HG03342 (cell line): Measurements from ENCODE around the gene OSCP1.
A peak's percentile ranks its signal among the peaks of the same experiment; 100 is the strongest.

Experiments
- ATAC-seq: cut with Tn5 transposase; IDR thresholded peaks from one replicate; pipeline ENCODE4 v1.9.1; 2021; ENCODE audit warnings: mild to moderate bottlenecking, moderate library complexity; ENCODE audit not compliant: unreplicated experiment

Gene OSCP1

DNA sequence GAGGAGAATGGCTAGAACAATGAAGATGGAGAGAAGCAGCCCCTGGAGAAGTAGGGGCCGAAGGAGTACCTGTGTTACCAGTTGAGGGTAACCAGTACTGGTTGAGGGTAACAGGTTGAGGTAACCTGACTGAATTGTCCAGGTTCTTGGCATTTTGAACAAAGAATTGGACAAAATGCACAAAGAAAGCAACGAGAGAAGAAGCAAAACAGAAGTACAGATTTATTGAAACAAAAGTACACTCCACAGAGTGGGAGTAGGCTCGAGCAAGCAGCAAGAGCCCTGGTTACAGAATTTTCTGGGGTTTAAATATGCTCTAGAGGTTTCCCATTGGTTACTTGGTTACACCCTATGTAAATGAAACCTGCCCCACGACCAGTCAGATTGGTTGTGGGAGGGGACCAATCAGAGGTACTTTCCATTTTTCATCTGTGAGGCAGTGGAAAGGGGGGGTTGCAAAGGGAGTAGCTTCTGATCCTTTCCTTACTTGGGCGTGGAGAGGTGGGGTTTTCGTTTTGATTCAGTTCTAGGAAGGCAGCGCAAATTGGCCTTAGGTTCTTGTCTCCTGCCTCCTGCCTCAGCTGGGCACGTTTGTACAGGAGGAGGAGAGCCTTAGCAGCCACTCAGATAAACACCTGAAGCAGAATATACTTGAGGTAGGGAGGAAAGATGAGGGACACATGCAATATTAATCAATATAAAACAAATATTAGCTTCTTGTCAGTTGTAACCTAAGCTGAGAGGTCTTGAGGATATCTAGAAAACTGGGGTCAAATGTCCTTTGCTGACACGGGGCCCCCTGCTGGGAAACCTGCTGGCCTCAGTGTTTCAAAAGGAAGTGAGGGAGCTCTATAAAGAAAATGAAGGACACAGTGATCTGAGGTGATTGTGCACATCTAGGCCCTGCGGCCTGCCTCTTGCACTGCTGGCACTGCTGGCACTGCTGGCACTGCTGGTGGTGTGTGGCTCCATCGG is 38.3 kb downstream of the OSCP1 start:
- ATAC-seq, result no peak

DNA sequence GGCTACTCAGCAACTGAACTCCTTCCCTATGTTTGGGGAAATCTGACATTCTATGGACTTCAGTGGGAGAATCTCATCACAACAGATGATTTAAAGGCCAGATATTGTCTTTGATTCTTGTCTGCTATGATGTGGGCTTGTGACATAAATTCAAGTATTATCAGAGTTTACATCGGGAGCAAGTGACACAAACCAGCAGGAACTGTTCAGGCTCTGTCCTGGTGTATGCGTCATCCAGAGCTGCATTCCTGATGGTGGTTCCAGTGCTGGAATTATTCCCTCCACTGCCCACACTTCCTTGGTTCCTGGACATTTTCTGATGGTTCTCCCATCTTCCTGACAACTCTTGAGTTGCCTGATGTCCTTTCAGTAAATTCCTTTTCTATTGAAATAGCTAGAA is 41.8 kb downstream of the OSCP1 start:
- no peak for ATAC-seq

DNA sequence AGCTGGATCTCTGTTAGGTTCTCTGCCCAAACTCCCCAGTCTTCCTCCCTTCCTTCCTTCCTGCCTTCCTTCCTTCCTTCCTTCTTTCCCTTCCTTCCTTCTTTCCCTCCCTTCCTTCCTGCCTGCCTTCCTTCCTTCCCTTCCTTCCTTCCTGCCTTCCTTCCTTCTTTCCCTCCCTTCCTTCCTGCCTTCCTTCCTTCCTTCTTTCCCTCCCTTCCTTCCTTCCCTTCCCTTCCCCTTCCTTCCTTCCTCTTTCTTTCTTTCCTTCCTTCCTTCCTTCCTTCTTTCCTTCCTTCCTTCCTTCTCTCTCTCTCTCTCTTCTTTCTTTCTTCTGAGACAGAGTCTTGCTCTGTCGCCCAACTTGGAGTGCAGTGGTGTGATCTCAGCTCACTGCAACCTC is 43.8 kb downstream of the OSCP1 start:
- ATAC-seq, result no peak

DNA sequence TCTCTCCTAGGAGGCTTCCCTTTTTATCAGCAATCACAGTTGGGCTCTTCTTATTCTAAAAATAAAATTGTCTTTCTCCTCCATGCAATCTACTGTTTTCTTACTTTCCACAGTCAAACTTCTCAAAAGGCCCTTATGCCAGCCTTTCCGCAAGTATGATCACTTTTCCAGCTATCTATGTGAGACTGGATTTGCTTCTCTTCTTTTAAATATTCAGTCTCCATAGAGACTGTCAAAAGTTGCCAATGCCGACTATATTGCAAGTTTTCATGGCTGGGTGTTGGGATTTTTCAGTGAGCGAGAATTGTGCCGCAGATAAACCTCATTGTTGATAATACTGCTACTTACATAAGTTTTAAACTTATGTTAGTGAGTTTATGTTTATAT is 47.8 kb downstream of the OSCP1 start:
- ATAC-seq, result no peak

DNA sequence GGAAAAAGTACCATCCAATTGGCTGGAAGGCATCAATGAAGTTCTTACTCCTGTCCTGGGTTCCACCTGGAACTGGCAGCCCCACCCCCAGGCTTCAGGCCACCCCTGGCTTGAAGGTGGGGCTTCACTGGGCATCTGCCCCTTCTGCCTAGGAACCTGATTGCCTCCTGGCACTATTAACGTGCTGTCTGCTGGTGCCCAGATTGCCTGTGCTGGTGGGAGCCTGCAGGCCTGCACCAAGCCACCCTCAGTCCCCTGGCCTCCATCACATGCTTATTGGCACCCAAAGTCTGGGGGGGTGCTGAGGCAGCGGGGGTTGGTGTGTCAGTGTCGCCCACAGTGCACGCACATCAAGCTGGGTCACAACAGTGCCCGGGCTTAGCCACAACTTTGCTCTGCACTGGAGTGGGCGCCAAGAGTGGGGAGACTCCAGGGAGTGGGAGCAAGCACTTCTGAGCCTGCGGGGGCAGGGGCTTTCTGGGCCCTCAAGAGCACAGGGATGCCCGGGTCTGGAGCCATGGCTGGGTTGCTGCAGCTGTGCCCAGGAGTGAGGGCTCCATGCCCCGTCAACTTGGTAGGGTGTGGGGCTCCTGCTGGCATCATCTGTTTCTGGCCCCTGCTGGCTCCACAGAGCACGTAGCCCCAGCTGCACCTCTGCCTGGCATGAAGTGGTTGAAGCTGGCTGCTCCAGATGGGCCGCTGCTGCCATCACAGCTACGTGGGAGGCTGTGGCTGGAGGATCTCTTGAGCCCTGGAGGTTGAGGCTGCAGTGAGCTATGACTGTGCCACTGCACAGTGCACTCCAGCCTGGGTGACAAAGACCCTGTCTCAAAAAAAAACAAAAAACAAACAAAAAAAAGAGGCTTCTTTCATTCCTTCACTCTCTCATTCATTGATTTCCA is 48.4 kb downstream of the OSCP1 start:
- ATAC-seq, result no peak

DNA sequence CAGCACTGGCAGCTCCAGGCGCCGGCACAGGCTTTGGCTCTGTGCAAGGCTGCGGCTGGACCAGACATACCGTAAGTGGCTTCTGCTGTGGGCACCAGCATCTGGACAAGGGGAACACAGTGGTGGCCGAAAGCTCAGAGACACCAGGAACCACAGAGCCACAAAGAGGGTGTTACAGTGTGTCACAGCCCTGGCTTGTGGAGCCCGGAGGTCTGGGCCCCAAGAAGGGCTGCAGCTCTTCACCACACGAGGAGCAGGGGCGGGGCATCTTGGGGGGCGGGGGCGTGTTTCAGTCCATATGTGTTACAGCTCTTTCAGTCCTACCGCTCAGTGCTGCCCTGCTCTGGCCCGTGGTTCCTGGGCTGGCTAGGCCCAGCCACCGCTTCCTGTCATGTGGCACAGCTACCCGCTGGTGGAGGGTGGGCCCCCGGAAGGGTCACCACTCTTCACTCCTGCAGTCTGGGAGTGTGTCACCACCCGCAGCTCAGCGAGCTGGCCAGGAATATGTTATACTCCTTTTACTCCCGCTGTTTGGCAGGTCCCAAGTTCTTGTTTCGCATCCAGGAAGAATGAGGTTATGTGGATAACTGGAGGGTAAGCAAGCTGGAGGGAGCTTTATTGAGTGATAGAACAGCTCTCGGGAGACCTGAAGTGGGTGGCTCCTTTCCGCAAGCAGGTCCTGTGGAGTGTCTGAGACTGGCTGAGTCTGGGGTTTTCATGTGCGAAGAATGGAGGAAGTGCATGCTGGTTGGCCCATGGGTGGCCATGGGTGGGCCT is 49.2 kb downstream of the OSCP1 start:
- ATAC-seq, result no peak

DNA sequence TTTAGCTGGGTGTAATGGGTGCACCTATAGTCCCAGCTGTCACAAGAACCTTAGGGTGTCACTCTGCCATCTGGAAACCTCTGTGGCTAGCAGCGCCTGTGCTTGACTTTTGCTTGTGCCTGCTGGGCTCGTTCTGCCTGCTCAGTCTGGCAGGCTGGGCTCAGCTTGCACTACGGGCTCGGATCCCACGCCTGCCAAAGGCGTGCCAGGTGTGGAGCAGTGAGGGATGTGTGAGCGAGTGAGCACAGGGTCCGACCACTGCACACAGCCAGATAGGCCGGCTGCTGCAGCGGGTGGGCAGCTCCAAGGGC is 49.8 kb downstream of the OSCP1 start:
- ATAC-seq, result no peak

DNA sequence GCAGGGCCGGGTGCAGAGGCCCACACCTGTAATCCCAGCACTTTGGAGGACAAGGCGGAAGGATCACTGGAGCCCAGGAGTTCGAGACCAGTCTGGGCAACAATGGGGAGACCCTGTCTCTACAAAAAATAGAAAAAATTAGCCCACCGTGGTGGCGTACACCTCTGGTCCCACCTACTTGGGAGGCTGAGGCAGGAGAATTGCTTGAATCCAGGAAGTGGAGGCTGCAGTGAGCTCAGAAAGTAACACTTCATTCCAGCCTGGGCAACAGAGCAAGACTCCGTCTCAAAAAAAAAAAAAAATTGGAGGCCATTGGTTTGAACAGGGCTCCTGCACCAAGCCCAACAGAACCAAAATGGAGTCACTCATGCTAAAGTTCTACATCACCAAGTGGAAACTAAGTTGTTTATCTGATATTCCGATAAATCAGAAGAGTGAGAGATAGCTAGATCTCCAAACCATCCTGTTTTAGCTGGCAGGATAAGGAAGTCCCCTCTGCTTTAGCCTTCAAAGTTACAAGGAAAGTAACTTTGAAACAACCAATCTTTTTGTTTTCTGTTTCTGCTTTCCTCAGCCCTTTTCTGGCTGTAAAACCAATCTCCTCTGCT is 51.8 kb downstream of the OSCP1 start:
- ATAC-seq, result no peak

DNA sequence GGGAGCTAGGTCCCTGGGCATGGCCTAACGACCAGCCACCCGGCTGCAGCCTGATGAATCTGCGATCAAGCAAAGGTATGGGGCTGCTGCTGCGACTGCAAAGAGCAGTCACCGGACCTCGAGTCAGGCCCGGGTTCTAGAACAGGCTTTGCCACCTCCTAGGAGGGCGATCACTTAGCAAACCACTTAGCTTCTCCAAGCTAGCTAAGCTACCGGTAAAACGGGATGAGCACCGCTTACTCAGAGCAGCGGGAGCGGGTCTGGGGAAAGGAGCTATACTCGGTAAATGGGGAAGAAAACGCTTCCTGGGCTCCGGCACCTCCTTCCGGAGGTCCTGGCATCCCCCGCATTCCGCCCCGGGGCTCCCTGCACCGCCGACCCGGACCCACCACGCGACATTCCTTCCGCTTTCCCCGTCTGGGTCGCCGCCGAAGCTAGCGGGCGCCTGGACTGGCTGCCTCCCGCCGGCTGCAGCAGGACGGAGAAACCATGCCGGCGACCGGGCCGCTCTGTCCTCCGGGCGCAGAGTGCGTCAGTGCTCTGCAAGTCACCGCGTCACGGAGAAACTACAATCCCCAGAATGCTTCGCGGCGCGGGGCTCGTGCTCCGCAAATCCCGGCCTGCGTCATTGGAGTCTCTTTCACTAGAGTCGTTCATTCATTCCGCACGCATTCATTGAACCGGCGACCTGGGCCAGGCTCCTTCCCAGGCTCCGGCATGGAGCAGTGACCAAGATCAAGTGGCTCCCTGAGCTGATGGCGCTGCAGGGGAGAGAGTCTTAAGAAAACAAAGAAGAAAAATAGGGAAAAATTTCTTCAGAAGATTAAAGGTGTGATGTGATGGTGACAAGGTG is 52.6 kb downstream of the OSCP1 start, which contains the start of gene LSM10:
Gene LSM10 (minus strand): TSS at position 531 of the 853 bp plus-strand sequence. CDS start 3,779 bp downstream, outside the sequence.
- peak; percentile 88 for ATAC-seq

DNA sequence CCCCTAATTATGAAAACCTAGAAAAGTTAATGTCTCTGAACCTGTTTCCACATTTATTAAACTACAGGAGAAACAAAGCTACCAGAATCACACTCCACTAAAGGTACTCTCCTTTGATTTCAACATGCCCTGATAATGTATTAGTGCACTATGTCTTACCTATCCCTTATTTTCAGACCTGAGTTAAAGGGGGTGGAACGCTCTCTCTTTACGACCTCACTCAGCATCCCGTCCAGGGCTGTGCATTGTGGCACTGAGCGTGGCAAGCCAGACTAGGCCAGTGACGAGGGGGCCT is 53.2 kb downstream of the OSCP1 start:
- ATAC-seq, result peak; percentile 36

DNA sequence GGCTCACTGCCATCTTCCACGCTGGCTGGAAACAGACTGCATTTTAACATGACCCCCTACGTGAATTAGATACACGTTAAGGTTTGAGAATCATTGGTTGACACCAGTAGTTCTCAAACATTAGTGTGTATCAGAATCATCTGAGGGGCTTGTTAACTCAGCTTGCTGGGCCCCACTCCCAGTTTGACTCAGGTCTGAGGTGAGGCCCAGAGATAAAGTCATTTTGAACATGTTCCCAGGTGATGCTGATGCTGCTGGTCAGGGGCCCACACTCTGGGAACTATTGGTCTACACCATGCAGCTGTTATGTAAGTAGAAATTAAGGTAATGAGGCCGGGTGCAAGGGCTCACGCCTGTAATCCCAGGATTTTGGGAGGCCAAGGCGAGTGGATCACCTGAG is 53.9 kb downstream of the OSCP1 start:
- no peak for ATAC-seq

DNA sequence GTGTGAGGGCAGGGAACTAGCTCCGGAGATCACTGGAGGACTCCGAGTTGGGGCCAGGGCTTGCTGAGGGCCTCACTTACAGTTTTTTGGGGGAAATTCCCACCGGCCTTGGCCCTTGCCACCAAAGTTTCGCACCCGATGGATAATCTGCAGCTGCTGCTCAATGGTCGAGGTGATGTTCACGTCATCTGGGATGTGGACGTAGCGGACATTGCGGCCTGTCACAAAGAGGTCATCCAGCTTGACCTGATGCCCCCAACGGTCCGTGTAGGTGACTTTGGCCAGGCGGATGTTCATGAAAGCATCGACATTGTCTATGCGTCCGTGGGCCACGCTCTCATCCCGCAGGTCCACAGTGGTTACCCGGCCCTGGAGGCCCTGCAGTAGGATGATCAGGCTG is 56.6 kb downstream of the OSCP1 start:
- ATAC-seq, result no peak

DNA sequence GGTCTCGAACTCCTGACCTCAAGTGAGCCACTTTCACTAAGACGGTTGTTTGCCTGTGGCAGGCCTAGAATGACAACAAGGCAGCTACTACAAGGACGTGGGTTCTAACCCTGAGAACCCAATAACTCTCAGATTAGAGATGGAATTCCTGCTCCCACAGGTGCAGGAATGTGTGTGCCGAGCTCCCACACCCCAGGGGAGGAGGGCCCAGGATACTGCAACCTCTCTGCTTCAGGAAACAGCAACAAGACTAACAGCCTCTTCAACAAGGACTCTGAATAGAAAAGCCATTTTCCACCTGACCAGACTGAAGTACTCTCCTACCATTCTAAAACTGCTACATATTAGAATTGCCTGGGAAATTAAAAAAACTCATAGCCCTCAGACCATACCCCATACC is 57.4 kb downstream of the OSCP1 start:
- no peak for ATAC-seq

DNA sequence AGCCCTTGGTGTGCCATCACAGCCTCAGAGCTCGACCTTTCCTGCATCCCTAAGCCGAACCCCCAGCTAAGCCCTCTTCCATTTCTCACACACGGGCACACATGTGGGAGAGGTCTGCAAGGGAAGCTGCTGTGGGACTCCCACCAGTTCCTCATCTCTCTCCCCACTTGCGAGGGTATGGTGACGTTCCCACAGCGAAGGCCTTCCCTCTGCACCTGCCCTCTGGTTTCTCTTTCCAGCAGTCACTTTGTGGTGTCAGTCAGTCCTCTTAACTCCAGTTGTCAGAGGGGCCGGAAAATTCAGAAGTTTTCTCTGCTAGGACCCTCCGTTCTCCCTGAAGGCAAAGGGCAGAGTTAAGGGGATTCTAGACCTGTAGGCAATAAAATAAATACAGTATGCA is 59.0 kb downstream of the OSCP1 start:
- no peak for ATAC-seq

DNA sequence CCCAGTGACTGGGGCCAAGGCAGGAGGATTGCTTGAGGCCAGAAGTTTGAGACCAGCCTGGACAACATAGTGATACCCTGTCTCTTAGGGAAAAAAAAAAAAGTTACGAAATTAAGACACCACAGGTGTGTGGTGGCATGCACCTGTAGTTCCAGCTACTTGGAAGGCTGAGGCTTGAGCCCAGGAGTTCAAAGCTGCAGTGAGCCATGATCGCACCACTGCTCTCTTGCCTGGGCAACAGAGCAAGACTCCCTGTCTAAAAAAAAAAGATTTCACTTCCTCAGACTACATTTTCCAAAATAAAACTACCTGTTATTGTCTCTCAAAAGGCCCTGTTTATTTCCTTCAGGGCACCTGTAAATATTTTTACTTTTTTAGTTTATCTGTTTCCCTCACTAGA is 59.8 kb downstream of the OSCP1 start:
- no peak for ATAC-seq

DNA sequence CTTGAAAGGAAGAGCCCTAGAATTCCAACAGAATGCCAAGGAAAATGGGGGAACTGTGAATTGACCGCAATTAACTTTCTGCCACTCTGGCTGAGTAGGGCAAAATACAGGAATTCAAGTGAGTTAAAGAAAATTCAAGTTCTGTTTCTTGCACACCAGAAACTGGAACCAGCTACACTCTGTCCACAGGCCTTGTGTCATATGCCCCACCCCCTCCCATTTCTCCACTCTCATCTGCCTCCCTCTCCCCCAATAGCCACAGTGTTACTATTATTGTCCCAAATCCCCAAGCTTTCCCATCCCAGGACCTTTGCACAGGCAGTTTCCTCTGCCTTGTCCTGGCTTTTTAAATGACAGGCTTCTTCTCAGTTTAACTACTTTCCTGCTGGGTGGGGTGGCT is 60.3 kb downstream of the OSCP1 start:
- no peak for ATAC-seq

DNA sequence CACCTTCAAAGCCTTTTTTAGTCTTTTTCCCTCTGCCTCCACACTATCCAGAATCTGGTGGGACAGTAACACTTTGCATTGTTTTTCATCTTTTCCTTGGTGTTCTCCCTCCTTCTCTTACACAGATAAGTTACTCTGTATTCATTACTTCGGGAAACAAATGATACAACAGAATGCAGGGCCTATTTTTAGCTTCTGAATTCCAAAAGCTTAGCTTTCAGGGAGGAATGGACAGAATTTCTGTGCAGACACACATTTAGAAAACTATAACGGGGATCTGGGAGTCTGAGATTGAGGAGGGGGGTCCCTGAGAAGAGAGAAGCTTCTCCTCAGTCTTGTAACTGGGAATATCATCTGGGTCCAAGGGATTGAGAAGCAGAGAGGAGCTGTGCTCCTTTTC is 61.0 kb downstream of the OSCP1 start:
- ATAC-seq, result no peak

DNA sequence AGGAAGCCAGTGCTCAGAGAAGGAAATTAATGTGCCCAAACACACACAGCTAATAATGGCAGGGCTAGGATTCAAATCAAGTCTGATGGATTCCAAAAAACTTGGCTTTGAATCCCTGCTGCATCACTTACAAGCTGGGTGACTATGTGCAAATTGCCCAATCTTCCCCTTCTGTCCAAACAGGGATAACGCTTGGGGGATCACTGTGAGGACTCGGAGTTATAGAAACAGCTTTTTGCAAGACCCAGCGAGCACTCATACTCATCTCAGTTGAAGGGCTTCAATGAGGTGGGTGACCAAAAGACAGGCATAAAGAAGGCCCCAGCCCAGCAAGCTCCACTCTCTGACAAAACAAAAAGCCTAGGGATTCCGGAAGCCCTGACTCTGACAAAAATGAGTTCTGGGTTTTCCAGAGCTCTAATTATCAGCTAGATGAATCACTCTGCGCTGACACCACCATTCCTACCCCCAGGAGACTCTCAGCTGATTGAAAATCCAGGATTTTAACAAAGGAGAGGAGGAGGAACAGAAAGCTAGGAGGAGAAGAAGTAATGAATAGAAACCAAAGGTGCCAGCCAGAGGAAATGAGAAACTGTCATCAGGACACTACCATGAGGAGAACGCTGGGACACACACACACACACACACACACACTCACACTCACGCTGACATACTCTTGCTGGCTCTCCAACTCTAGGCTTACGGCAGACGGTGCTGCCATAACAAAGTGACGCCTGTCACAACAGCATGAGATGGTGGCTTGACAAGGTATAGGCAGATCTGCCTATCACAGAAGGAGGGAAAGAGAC is 62.9 kb downstream of the OSCP1 start:
- ATAC-seq, result no peak
